ENCODE results near the gene COMMD4.
"Not testable (repeated sequence)": the region's sequence is repeated elsewhere in the genome, so short reads cannot be mapped to it uniquely, and the experiment has no call there.

The COMMD4 gene

GRCh38 chr15:75333654-75334419 is 2.0 kb upstream of the COMMD4 start:
- DNase-seq: not testable (repeated sequence)

GRCh38 chr15:75335313-75335704 is 554 bp upstream of the COMMD4 start:
- no peak for DNase-seq

GRCh38 chr15:75338661-75339240 is 2.9 kb downstream of the COMMD4 start:
- no peak for DNase-seq

- no peak for DNase-seq
Observed at GRCh38 chr15:75339531-75340240, 3.8 kb downstream of the COMMD4 start.

GRCh38 chr15:75342221-75342620 is 6.4 kb downstream of the COMMD4 start:
- DNase-seq: no peak

GRCh38 chr15:75343953-75344352 is 8.1 kb downstream of the COMMD4 start:
- DNase-seq: not testable (repeated sequence)

- DNase-seq: peak; percentile 20
Observed at GRCh38 chr15:75346796-75347221, 10.9 kb downstream of the COMMD4 start, which contains the start of gene NEIL1. Gene NEIL1 (plus strand): TSS chr15:75347039. CDS start chr15:75348906, 1,867 bp downstream.

- DNase-seq: no peak
Observed at GRCh38 chr15:75347222-75348033, 11.6 kb downstream of the COMMD4 start.

- DNase-seq: no peak
Observed at GRCh38 chr15:75348034-75348561, 12.2 kb downstream of the COMMD4 start.

- DNase-seq: no peak
Observed at GRCh38 chr15:75348562-75349350, 12.9 kb downstream of the COMMD4 start.

- not testable (repeated sequence) for DNase-seq
Observed at GRCh38 chr15:75349351-75349669, 13.4 kb downstream of the COMMD4 start.

- DNase-seq: no peak
Observed at GRCh38 chr15:75349851-75350588, 14.2 kb downstream of the COMMD4 start.

- no peak for DNase-seq
Observed at GRCh38 chr15:75350601-75351361, 14.9 kb downstream of the COMMD4 start.

GRCh38 chr15:75352186-75353080 is 16.6 kb downstream of the COMMD4 start:
- no peak for DNase-seq

- DNase-seq: no peak
Observed at GRCh38 chr15:75353604-75354003, 17.7 kb downstream of the COMMD4 start.

- DNase-seq: no peak
Observed at GRCh38 chr15:75354454-75354853, 18.6 kb downstream of the COMMD4 start.

GRCh38 chr15:75355369-75355768 is 19.5 kb downstream of the COMMD4 start:
- no peak for DNase-seq

- DNase-seq: no peak
Observed at GRCh38 chr15:75356006-75356405, 20.1 kb downstream of the COMMD4 start.

- no peak for DNase-seq
Observed at GRCh38 chr15:75356517-75356916, 20.7 kb downstream of the COMMD4 start.
